ENCODE data around the gene PTPRM. TPM values are rescaled to one million over a fixed set of nuclear protein-coding genes. Genes with fewer than 3 reads are reported as not detected.

Gene PTPRM
- total RNA-seq, 1 donor: 84.7 TPM

- Histone ChIP-seq H4K20me1 (ENCODE audit: insufficient read depth, low read length) (peaks cover 6% of the 10 kb centered on the region), H3K9me3 (ENCODE audit: low read depth, low read length) (no peaks in the 10 kb centered on the region), H3K4me3 (ENCODE audit: insufficient read depth, low read length) (no peak overlapping the region), H3K4me2 (ENCODE audit: insufficient read depth, low read length) (no peak overlapping the region), H3K27me3 (ENCODE audit: insufficient read depth, low read length) (no peaks in the 10 kb centered on the region), H3K4me1 (ENCODE audit: insufficient read depth, low read length) (no peaks in the 10 kb centered on the region), H3K36me3 (ENCODE audit: insufficient read depth, low read length) (no peaks in the 10 kb centered on the region), H3K27ac (ENCODE audit: low read depth, low read length) (no peak overlapping the region), H3K79me2 (ENCODE audit: insufficient read depth, low read length) (no peaks in the 10 kb centered on the region), H2AFZ (ENCODE audit: low read length) (no peak overlapping the region)
- no peak for DNase-seq (ENCODE audit: insufficient read length, low spot score, missing footprints)
- TF ChIP-seq, protein P1, sequence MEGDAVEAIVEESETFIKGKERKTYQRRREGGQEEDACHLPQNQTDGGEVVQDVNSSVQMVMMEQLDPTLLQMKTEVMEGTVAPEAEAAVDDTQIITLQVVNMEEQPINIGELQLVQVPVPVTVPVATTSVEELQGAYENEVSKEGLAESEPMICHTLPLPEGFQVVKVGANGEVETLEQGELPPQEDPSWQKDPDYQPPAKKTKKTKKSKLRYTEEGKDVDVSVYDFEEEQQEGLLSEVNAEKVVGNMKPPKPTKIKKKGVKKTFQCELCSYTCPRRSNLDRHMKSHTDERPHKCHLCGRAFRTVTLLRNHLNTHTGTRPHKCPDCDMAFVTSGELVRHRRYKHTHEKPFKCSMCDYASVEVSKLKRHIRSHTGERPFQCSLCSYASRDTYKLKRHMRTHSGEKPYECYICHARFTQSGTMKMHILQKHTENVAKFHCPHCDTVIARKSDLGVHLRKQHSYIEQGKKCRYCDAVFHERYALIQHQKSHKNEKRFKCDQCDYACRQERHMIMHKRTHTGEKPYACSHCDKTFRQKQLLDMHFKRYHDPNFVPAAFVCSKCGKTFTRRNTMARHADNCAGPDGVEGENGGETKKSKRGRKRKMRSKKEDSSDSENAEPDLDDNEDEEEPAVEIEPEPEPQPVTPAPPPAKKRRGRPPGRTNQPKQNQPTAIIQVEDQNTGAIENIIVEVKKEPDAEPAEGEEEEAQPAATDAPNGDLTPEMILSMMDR (IDR thresholded peaks at IDR 0.05; ENCODE audit: extremely low read depth, low read depth, low read length): no peak
These were observed 154.4 kb downstream of the PTPRM start for GRCh38 chr18:7721532-7721931.

DNA sequence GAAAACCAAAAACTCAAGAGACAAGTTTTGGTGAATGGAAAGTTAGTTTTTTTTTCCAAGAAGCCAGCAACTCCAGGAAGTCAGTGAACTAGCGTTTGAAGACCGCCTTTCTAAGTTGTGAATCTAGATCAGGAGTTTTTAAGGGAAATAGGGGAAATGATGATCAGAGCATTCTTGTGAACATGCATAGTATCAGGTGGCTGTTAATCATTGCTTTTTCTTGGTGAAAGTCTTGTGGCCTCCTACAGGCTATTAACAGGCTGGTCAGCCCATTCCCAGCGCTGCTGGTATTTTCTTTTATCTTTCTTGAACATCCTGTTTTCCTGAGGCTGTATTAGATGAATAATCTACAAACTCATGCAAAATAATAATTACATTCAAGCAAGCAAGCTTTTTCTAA lies 155.8 kb downstream of the PTPRM start:
- no peak overlapping the region for H3K4me2 ChIP-seq (ENCODE audit: insufficient read depth, low read length)
- H3K9me3 ChIP-seq (ENCODE audit: low read depth, low read length): no peaks in the 10 kb centered on the region
- no peak for DNase-seq (ENCODE audit: insufficient read length, low spot score, missing footprints)
- TF ChIP-seq, protein P1 (IDR thresholded peaks at IDR 0.05; ENCODE audit: extremely low read depth, low read depth, low read length): no peak
- H3K4me1 ChIP-seq (ENCODE audit: insufficient read depth, low read length): no peaks in the 10 kb centered on the region
- H4K20me1 ChIP-seq (ENCODE audit: insufficient read depth, low read length): peaks cover 6% of the 10 kb centered on the region
- no peaks in the 10 kb centered on the region for H3K36me3 ChIP-seq (ENCODE audit: insufficient read depth, low read length)
- H3K79me2 ChIP-seq (ENCODE audit: insufficient read depth, low read length): no peaks in the 10 kb centered on the region
- H3K27ac ChIP-seq (ENCODE audit: low read depth, low read length): no peak overlapping the region
- H3K4me3 ChIP-seq (ENCODE audit: insufficient read depth, low read length): no peak overlapping the region
- H2AFZ ChIP-seq (ENCODE audit: low read length): no peak overlapping the region
- no peaks in the 10 kb centered on the region for H3K27me3 ChIP-seq (ENCODE audit: insufficient read depth, low read length)

GRCh38 chr18:7723558-7723957 lies 156.4 kb downstream of the PTPRM start:
- TF ChIP-seq, protein P1 (IDR thresholded peaks at IDR 0.05; ENCODE audit: extremely low read depth, low read depth, low read length): no peak
- Histone ChIP-seq H3K4me2 (ENCODE audit: insufficient read depth, low read length) (no peak overlapping the region), H3K4me1 (ENCODE audit: insufficient read depth, low read length) (no peaks in the 10 kb centered on the region), H4K20me1 (ENCODE audit: insufficient read depth, low read length) (peaks cover 6% of the 10 kb centered on the region), H3K79me2 (ENCODE audit: insufficient read depth, low read length) (no peaks in the 10 kb centered on the region), H3K36me3 (ENCODE audit: insufficient read depth, low read length) (no peaks in the 10 kb centered on the region), H3K9me3 (ENCODE audit: low read depth, low read length) (no peaks in the 10 kb centered on the region), H3K27me3 (ENCODE audit: insufficient read depth, low read length) (no peaks in the 10 kb centered on the region), H3K4me3 (ENCODE audit: insufficient read depth, low read length) (no peak overlapping the region), H2AFZ (ENCODE audit: low read length) (no peak overlapping the region), H3K27ac (ENCODE audit: low read depth, low read length) (no peak overlapping the region)
- DNase-seq (ENCODE audit: insufficient read length, low spot score, missing footprints): no peak

DNA sequence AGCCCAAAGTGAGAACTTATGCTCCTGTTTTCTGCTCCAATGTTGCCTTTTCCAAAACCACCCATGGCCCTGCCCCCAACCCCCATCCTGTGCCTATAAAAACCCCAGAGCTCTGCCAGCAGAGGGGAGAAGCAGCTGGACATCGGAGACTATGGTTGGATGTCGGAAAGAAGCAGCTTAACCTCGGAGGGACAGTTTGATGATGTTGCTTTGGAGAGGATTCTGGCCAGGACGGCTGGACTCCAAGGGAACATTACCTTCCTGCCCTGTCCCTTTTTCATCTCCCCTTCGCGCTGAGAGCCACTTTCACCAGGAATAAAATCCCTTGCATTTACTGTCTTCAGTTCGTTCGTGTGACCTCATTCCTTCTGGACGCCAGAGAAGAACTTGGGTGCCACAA lies 158.4 kb downstream of the PTPRM start:
- TF ChIP-seq, protein P1 (IDR thresholded peaks at IDR 0.05; ENCODE audit: extremely low read depth, low read depth, low read length): no peak
- no peak overlapping the region for H2AFZ ChIP-seq (ENCODE audit: low read length)

More for the DNA sequence above, 158.4 kb downstream of the PTPRM start:
- Histone ChIP-seq H3K4me2 (ENCODE audit: insufficient read depth, low read length) (no peak overlapping the region), H3K4me3 (ENCODE audit: insufficient read depth, low read length) (no peak overlapping the region), H3K36me3 (ENCODE audit: insufficient read depth, low read length) (no peaks in the 10 kb centered on the region), H3K4me1 (ENCODE audit: insufficient read depth, low read length) (no peaks in the 10 kb centered on the region), H3K9me3 (ENCODE audit: low read depth, low read length) (no peaks in the 10 kb centered on the region), H3K79me2 (ENCODE audit: insufficient read depth, low read length) (no peaks in the 10 kb centered on the region), H4K20me1 (ENCODE audit: insufficient read depth, low read length) (peaks cover 6% of the 10 kb centered on the region), H3K27me3 (ENCODE audit: insufficient read depth, low read length) (no peaks in the 10 kb centered on the region), H3K27ac (ENCODE audit: low read depth, low read length) (no peak overlapping the region)
- DNase-seq (ENCODE audit: insufficient read length, low spot score, missing footprints): no peak

All from osteoblast (primary cell).